B cell (primary cell): ENCODE data around the gene IER5L. TPM values are rescaled to one million over a fixed set of nuclear protein-coding genes. Genes with fewer than 3 reads are reported as not detected.

ENCODE experiments used
- ATAC-seq: fragments of 200-7000 bp; cut with Tn5 transposase; one replicate; pipeline ENCODE4 v1.10.0; 2021; ENCODE audit warnings: low read depth, mild to moderate bottlenecking, moderate number of reproducible peaks, moderate library complexity
- CTCF ChIA-PET: fragments of 350-600 bp; sonication (Branson Sonifier 250); formaldehyde crosslinking; loops from one replicate; lab custom pipeline; 2021; ENCODE audit warnings: antibody characterized with exemption, inconsistent platforms; lab: Charles Lee
- POLR2A ChIA-PET: fragments of 350-600 bp; sonication (Branson Sonifier 250); formaldehyde crosslinking; loops from one replicate; lab custom pipeline; 2021; ENCODE audit warnings: antibody characterized with exemption; lab: Charles Lee
- DNase-seq: peaks from one replicate; pipeline ENCODE4 v3.0.0; 2013
- H2AFZ ChIP-seq: 2 replicates; pipeline ENCODE4 v1.6.1; 2012; ENCODE audit warnings: mild to moderate bottlenecking, low read depth, low read length; ENCODE audit not compliant: insufficient read depth, poor library complexity, severe bottlenecking
- H3K27ac ChIP-seq, 2 donors: 1 replicate in 1 of 2; 2 replicates in 1 of 2; pipeline ENCODE4 v1.5.1; 2012 to 2013; ENCODE audit warnings: low read length in 2 of 2, mild to moderate bottlenecking in 2 of 2, moderate library complexity in 1 of 2
- H3K27me3 ChIP-seq, 4 experiments: fragments of 200-600 bp in 1 of 4; sonication (generic) in 1 of 4; replicated peaks in 1 of 4; 1 replicate in 2 of 4; 2 replicates in 2 of 4; pipeline versions ENCODE4 v1.6.1 to v1.7.0; 2013 to 2016; ENCODE audit warnings: low read length in 3 of 4, mild to moderate bottlenecking in 2 of 4, mixed read lengths in 1 of 4, moderate library complexity in 1 of 4; ENCODE audit not compliant: insufficient read depth in 4 of 4, control insufficient read depth in 3 of 4; ENCODE audit errors: control extremely low read depth in 1 of 4
- H3K36me3 ChIP-seq, 2 experiments: replicated peaks in 1 of 2; 1 replicate in 1 of 2; 2 replicates in 1 of 2; pipeline versions ENCODE4 v1.6.1 to v1.7.1; 2013; ENCODE audit warnings: low read length in 1 of 2; ENCODE audit not compliant: insufficient read depth in 2 of 2, control insufficient read depth in 1 of 2; ENCODE audit errors: control extremely low read depth in 1 of 2, extremely low read depth in 1 of 2
- H3K4me1 ChIP-seq, 2 donors: fragments of 200-600 bp in 1 of 2; sonication (generic) in 1 of 2; 1 replicate in 1 of 2; 2 replicates in 1 of 2; pipeline versions ENCODE4 v1.5.1 to v1.6.1; 2013 to 2017; ENCODE audit warnings: low read length in 2 of 2; ENCODE audit not compliant: control insufficient read depth in 2 of 2, insufficient read depth in 2 of 2
- H3K4me2 ChIP-seq: replicated peaks from 2 replicates; pipeline ENCODE3; 2012; ENCODE audit warnings: mild to moderate bottlenecking, low read depth, low read length; ENCODE audit not compliant: poor library complexity, severe bottlenecking
- H3K4me3 ChIP-seq, 5 experiments: fragments of 200-600 bp in 1 of 5; sonication (generic) in 1 of 5; 1 replicate in 3 of 5; 2 replicates in 2 of 5; pipeline versions ENCODE4 v1.5.1 to v1.7.0; 2011 to 2016; ENCODE audit warnings: low read length in 4 of 5, mild to moderate bottlenecking in 4 of 5, low read depth in 2 of 5, control low read depth in 1 of 5, moderate library complexity in 1 of 5; ENCODE audit not compliant: insufficient read depth in 1 of 5; ENCODE audit errors: control extremely low read depth in 1 of 5, extremely low read depth in 1 of 5
- H3K79me2 ChIP-seq: fragments of 200-600 bp; sonication (generic); one replicate; pipeline ENCODE4 v1.6.0; 2016; ENCODE audit warnings: low read length; ENCODE audit not compliant: control insufficient read depth, insufficient read depth
- H3K9ac ChIP-seq: fragments of 200-600 bp; sonication (generic); 2 replicates; pipeline ENCODE4 v1.6.1; 2017; ENCODE audit warnings: mild to moderate bottlenecking, low read length, moderate library complexity
- H3K9me3 ChIP-seq, 3 donors: one replicate each; pipeline versions ENCODE4 v1.6.1 to v1.7.1; 2013; ENCODE audit warnings: low read length in 2 of 3; ENCODE audit not compliant: control insufficient read depth in 2 of 3, insufficient read depth in 1 of 3; ENCODE audit errors: control extremely low read depth in 1 of 3
- H4K20me1 ChIP-seq: 2 replicates; pipeline ENCODE4 v1.6.0; 2012; ENCODE audit warnings: mild to moderate bottlenecking, low read length; ENCODE audit not compliant: insufficient read depth, control insufficient read depth, poor library complexity, severe bottlenecking
- H3K27ac Mint-ChIP-seq: one replicate; pipeline ENCODE4 v1.8.0; 2021; ENCODE audit warnings: mixed read lengths
- H3K27me3 Mint-ChIP-seq: one replicate; pipeline ENCODE4 v1.8.0; 2021; ENCODE audit warnings: mixed read lengths
- H3K4me1 Mint-ChIP-seq: one replicate; pipeline ENCODE4 v1.8.0; 2021; ENCODE audit warnings: mixed read lengths
- H3K4me3 Mint-ChIP-seq: one replicate; pipeline ENCODE4 v1.8.0; 2021; ENCODE audit warnings: mixed read lengths
- H3K9me3 Mint-ChIP-seq: one replicate; pipeline ENCODE4 v1.8.0; 2022; ENCODE audit warnings: mixed read lengths; ENCODE audit not compliant: insufficient read depth
- CTCF ChIP-seq: fragments of 200-600 bp; IDR thresholded peaks from one replicate; pipeline ENCODE4 v1.8.0; 2022; ENCODE audit warnings: antibody characterized with exemption, mild to moderate bottlenecking
- EZH2 ChIP-seq: IDR thresholded peaks from 2 replicates; pipeline ENCODE4 v1.6.1; 2012; ENCODE audit warnings: borderline replicate concordance, low read depth, mild to moderate bottlenecking, moderate library complexity, low read length; ENCODE audit not compliant: insufficient read depth, poor library complexity, severe bottlenecking
- WGBS: methylation state at CpG from one replicate; pipeline ENCODE4 v1.1.5; 2013; ENCODE audit warnings: missing lambda C conversion rate; ENCODE audit not compliant: insufficient coverage; 5-methylcytosine and 5-hydroxymethylcytosine counted together
- intact Hi-C: fragments of 100-400 bp; cut with micrococcal nuclease; formaldehyde crosslinking; loops from one replicate; pipeline ENCODE4 v1.10.0; 2022
- polyA plus RNA-seq: library from polyadenylated mRNA; depleted of rRNA; stranded (reverse); fragments of >200 nt; gene quantifications from 2 replicates; pipeline ENCODE4 v1.2.3, GENCODE V29; 2012
- total RNA-seq, 2 donors: library from RNA; stranded (reverse); fragments of 120-200 nt in 1 of 2; gene quantifications; 1 replicate in 1 of 2; 2 replicates in 1 of 2; pipeline versions ENCODE4 v1.2.3 to v1.2.4, GENCODE V29; 2013 to 2022

The IER5L gene
- total and polyA plus RNA-seq, 2 donors (not counting 1 experiment from before 2014, with no cell fraction given) = 1.5 to 12.9 TPM

GRCh38 chr9:129140397-129141065 lies 37.5 kb downstream of the IER5L start:
- Histone ChIP-seq H4K20me1 (peaks cover 8% of the 10 kb centered on the region), H3K79me2 (peaks cover 34% of the 10 kb centered on the region), H2AFZ (peak overlapping the region; percentile 79), H3K9me3 (no peaks in the 10 kb centered on the region), H3K27me3 (no peaks in the 10 kb centered on the region), H3K4me1 (peaks cover 43 to 50% of the 10 kb centered on the region in 2 donors), H3K4me3 (peak overlapping the region in 4 of 5 experiments; percentile 43 to 64 (median 60)), H3K27ac (peak overlapping the region; percentile 97 to 100), H3K4me2 (peak overlapping the region; percentile 94), H3K36me3 (peaks cover 0 to 47% of the 10 kb centered on the region in 2 experiments), H3K9ac (peak overlapping the region; percentile 66)
- intact Hi-C loops = loop anchor here (1.0 to 2.0 kb wide), 7 partner anchors 29 to 748 kb away; partner anchors contain the start of genes NTMT1 and PTPA
- DNase-seq (peak; percentile 29), ATAC-seq (peak; percentile 12)
- ChIA-PET POLR2A (interaction anchor here (0.5 to 2.6 kb wide), 13 partner anchors 9 to 644 kb away, joined by 3 to 22 read pairs (median 5); partner anchors contain the start of genes CRAT, IER5L, NTMT1 and PTPA), CTCF (interaction anchor here (0.8 to 18.9 kb wide), 25 partner anchors 8 to 988 kb away, joined by 3 to 382 read pairs (median 4); partner anchors contain the start of genes C9orf50, CRAT, IER5L and NTMT1)
- WGBS = 9% methylated on average over 8 of the region's 8 CpGs
- TF ChIP-seq CTCF = no peak
- TF ChIP-seq EZH2 = no peak
- Mint-ChIP-seq H3K4me3 (peak overlapping the region; percentile 90), H3K27me3 (no peaks in the 10 kb centered on the region), H3K9me3 (no peaks in the 10 kb centered on the region), H3K4me1 (peaks cover 47% of the 10 kb centered on the region), H3K27ac (peak overlapping the region; percentile 94)
